Osteocyte (in vitro differentiated cells): ENCODE data around the gene MAPKAPK3. TPM values are rescaled to one million over a fixed set of nuclear protein-coding genes. Genes with fewer than 3 reads are reported as not detected.
A peak's percentile ranks its signal among the peaks of the same experiment; 100 is the strongest.

Source experiments
- DNase-seq: peaks from one replicate; pipeline ENCODE4 v3.0.0; 2021; ENCODE audit warnings: mixed read lengths; ENCODE audit not compliant: unreplicated experiment; ENCODE audit errors: extremely low spot score
- H3K27ac Mint-ChIP-seq: one replicate; pipeline ENCODE4 v1.8.0; 2021; ENCODE audit warnings: mild to moderate bottlenecking, mixed read lengths; ENCODE audit not compliant: unreplicated experiment
- H3K27me3 Mint-ChIP-seq: one replicate; pipeline ENCODE4 v1.8.0; 2021; ENCODE audit warnings: mixed read lengths; ENCODE audit not compliant: unreplicated experiment
- H3K36me3 Mint-ChIP-seq: one replicate; pipeline ENCODE4 v1.8.0; 2021; ENCODE audit warnings: mixed read lengths; ENCODE audit not compliant: unreplicated experiment
- H3K4me1 Mint-ChIP-seq: one replicate; pipeline ENCODE4 v1.8.0; 2021; ENCODE audit warnings: mixed read lengths; ENCODE audit not compliant: unreplicated experiment
- H3K4me3 Mint-ChIP-seq: one replicate; pipeline ENCODE4 v1.8.0; 2021; ENCODE audit warnings: mild to moderate bottlenecking, moderate library complexity, mixed read lengths; ENCODE audit not compliant: unreplicated experiment
- H3K9me3 Mint-ChIP-seq: one replicate; pipeline ENCODE4 v1.8.0; 2021; ENCODE audit warnings: mixed read lengths; ENCODE audit not compliant: unreplicated experiment
- total RNA-seq: library from RNA; stranded (reverse); gene quantifications from 2 replicates; pipeline ENCODE4 v1.2.1, GENCODE V29; 2021
- TF ChIP-seq, protein P1 (sequence below): fragments of 200-600 bp; sonication (generic); IDR thresholded peaks from 2 replicates; pipeline ENCODE4 v1.5.0; 2021; ENCODE audit warnings: antibody characterized with exemption, mild to moderate bottlenecking, moderate library complexity

Gene MAPKAPK3
- total RNA-seq, 1 donor from 2014 or later: 24.8 TPM

GRCh38 chr3:50571486-50571885, 45.5 kb upstream of the MAPKAPK3 start:
- no peak for DNase-seq
- Mint-ChIP-seq H3K27me3 (no peaks in the 10 kb centered on the region), H3K36me3 (no peaks in the 10 kb centered on the region), H3K9me3 (no peaks in the 10 kb centered on the region), H3K4me3 (no peak overlapping the region), H3K27ac (no peak overlapping the region), H3K4me1 (peaks cover 17% of the 10 kb centered on the region)
- TF ChIP-seq, protein P1, sequence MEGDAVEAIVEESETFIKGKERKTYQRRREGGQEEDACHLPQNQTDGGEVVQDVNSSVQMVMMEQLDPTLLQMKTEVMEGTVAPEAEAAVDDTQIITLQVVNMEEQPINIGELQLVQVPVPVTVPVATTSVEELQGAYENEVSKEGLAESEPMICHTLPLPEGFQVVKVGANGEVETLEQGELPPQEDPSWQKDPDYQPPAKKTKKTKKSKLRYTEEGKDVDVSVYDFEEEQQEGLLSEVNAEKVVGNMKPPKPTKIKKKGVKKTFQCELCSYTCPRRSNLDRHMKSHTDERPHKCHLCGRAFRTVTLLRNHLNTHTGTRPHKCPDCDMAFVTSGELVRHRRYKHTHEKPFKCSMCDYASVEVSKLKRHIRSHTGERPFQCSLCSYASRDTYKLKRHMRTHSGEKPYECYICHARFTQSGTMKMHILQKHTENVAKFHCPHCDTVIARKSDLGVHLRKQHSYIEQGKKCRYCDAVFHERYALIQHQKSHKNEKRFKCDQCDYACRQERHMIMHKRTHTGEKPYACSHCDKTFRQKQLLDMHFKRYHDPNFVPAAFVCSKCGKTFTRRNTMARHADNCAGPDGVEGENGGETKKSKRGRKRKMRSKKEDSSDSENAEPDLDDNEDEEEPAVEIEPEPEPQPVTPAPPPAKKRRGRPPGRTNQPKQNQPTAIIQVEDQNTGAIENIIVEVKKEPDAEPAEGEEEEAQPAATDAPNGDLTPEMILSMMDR: no peak

DNA sequence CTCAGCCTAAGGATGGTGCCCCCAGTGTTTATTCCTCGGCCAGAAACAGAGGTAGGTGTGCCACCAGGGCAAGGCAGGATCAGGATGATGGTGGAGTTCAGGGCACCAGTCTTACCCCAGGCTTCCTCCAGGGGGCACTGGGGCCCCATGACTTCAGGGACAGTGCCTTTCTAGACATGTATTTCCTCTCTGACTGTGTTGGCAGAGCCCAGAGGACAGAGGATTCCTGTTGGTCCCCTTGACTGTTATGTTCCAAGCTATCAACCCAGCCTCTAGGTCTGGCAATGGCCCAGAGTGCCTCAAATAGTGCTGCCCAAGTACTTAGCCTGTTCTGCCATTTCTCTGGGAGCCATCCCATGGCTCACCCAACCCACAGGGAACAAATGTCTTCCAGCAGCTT, 44.8 kb upstream of the MAPKAPK3 start:
- Mint-ChIP-seq H3K27ac (peak overlapping the region; percentile 3), H3K4me3 (no peak overlapping the region), H3K27me3 (no peaks in the 10 kb centered on the region), H3K36me3 (no peaks in the 10 kb centered on the region), H3K9me3 (no peaks in the 10 kb centered on the region), H3K4me1 (peaks cover 17% of the 10 kb centered on the region)
- DNase-seq: no peak
- TF ChIP-seq, protein P1: peak; percentile 79

DNA sequence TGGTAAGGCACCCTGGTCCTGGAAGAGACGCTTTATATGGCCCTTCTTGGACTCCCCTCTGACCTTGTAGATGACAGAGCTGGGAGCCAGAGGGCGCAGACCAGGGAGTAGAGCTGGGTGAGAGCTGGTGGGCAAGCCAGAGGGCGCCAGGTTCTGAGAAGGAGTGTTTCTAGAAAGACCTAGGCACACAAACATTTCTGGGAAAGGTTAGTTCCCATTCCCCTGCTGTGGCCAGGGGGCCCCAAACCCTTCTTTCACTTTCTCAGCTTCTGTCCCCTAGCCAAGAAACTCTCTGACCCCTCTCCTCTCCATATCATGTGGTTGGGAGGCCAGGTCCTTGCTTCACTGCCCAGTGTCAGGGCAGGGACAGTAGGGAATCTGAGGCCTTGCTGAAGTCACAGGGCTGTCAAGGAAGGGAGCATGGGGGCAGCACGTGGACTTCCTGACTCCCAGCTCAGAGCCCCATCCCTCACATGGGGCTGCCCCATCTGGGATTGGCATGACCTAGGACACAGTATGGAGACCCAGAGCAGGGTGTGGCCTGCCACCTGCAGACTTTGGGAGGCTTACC, 44.1 kb upstream of the MAPKAPK3 start:
- peaks cover 14% of the 10 kb centered on the region for H3K4me1 Mint-ChIP-seq
- H3K9me3 Mint-ChIP-seq: no peaks in the 10 kb centered on the region
- TF ChIP-seq, protein P1: no peak
- H3K36me3 Mint-ChIP-seq: no peaks in the 10 kb centered on the region
- no peaks in the 10 kb centered on the region for H3K27me3 Mint-ChIP-seq
- H3K27ac Mint-ChIP-seq: no peak overlapping the region
- DNase-seq: no peak
- H3K4me3 Mint-ChIP-seq: no peak overlapping the region

DNA sequence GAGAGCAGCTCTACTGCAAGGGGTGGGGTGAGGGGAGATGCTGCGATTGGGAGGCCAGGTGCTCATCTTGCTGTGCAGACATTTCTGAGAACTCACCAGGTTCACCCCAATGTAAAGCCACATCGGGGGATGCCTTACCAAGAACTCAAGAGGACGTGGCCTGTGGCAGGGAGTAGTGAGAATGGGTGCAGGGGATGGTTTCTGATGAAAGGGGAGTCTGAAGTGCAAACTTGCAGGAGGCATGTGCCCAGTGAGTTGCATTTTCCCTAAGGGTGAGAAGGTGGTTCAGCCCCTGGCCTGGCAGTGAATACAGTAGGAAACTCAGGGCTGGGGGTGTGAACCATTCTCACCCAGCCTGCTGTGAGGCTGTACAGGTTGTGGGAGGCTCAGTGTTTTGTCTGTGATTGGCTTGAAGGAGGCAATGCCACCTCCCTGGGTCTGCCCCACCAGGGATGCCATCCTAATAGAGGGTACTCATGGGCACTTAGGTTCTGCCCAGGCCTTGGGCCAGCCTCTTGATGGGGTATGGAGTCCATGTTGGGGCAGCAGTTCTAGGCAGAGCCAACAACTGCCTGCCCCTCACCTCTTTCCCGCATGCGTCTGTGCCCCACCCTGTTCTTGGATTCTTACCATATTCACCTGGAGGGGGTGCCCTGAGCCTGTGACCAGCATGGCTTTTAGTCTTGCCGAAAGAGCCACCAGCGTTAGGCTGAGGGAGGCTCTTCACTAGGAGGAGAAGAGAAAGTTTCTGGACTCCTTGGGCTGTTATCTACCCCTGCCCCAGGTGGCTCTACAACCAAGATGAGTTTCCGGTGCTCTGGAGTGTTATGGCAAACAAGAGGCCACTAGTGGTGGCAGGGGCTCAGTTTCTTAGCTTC, 43.1 kb upstream of the MAPKAPK3 start:
- Mint-ChIP-seq H3K27ac (no peak overlapping the region), H3K36me3 (no peaks in the 10 kb centered on the region), H3K27me3 (no peaks in the 10 kb centered on the region), H3K4me3 (no peak overlapping the region), H3K4me1 (peaks cover 10% of the 10 kb centered on the region), H3K9me3 (no peaks in the 10 kb centered on the region)
- no peak for DNase-seq
- TF ChIP-seq, protein P1: no peak

DNA sequence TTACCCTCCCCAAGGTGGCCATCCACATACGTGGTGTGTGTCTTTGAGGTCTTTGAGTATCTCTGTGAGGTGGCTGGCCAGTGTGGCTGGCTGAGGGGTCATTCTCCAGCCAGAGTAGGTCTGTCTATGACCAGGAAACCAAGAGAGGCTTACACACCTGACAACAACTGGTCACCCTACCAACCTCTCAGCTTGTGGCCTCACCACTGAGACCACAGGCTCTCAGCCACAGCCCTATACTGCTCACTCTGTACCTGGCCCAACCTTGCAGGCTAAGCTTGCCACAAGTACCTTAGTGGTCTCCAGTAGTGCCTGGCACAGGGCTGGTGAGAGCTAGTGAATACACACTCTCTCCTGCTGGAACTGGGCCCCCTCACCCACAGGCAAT, 42.5 kb upstream of the MAPKAPK3 start:
- no peaks in the 10 kb centered on the region for H3K36me3 Mint-ChIP-seq
- peaks cover 9% of the 10 kb centered on the region for H3K4me1 Mint-ChIP-seq
- DNase-seq: no peak
- H3K27me3 Mint-ChIP-seq: no peaks in the 10 kb centered on the region
- no peak overlapping the region for H3K4me3 Mint-ChIP-seq
- H3K9me3 Mint-ChIP-seq: no peaks in the 10 kb centered on the region
- TF ChIP-seq, protein P1: no peak
- no peak overlapping the region for H3K27ac Mint-ChIP-seq
